Raji (cell line): ENCODE measurements around the gene MYB.

Experiments used
- POLR2A ChIP-seq: IDR thresholded peaks from 2 replicates; pipeline ENCODE4 v1.6.1; 2011; ENCODE audit warnings: low read depth, low read length, control low read depth; ENCODE audit not compliant: insufficient read depth

Gene MYB

GRCh38 chr6:135243871-135244796, 63.0 kb downstream of the MYB start:
- no peak for TF ChIP-seq POLR2A

GRCh38 chr6:135244805-135245204, 63.7 kb downstream of the MYB start:
- no peak for TF ChIP-seq POLR2A

- no peak for TF ChIP-seq POLR2A
These were observed 69.1 kb downstream of the MYB start for GRCh38 chr6:135250234-135250633.

GRCh38 chr6:135250751-135251497, 69.8 kb downstream of the MYB start:
- no peak for TF ChIP-seq POLR2A

GRCh38 chr6:135251498-135252441, 70.7 kb downstream of the MYB start:
- TF ChIP-seq POLR2A = no peak

- TF ChIP-seq POLR2A = no peak
These were observed 73.4 kb downstream of the MYB start for GRCh38 chr6:135254471-135254870.

- TF ChIP-seq POLR2A = no peak
These were observed 75.8 kb downstream of the MYB start for GRCh38 chr6:135256866-135257265.

GRCh38 chr6:135257631-135258405, 76.7 kb downstream of the MYB start:
- no peak for TF ChIP-seq POLR2A

GRCh38 chr6:135258970-135259369, 77.9 kb downstream of the MYB start:
- no peak for TF ChIP-seq POLR2A

- TF ChIP-seq POLR2A = no peak
These were observed 79.5 kb downstream of the MYB start for GRCh38 chr6:135260612-135261011.

- TF ChIP-seq POLR2A = no peak
These were observed 81.0 kb downstream of the MYB start for GRCh38 chr6:135261872-135262725.

GRCh38 chr6:135265278-135265677, 84.2 kb downstream of the MYB start:
- TF ChIP-seq POLR2A = no peak

- no peak for TF ChIP-seq POLR2A
These were observed 85.6 kb downstream of the MYB start for GRCh38 chr6:135266675-135267074.
